Neural progenitor cell (in vitro differentiated cells): ENCODE measurements around the gene GNAT1.

Source experiments
- EZH2phosphoT487 ChIP-seq: fragments of 200-600 bp; sonication (generic); IDR thresholded peaks from 2 replicates; pipeline ENCODE4 v1.6.1; 2017; ENCODE audit warnings: antibody characterized with exemption
- TF ChIP-seq, protein P1 (sequence below): fragments of 200-600 bp; sonication (generic); IDR thresholded peaks from 2 replicates; pipeline ENCODE4 v1.5.1; 2017; ENCODE audit warnings: antibody characterized with exemption, mild to moderate bottlenecking

DNA sequence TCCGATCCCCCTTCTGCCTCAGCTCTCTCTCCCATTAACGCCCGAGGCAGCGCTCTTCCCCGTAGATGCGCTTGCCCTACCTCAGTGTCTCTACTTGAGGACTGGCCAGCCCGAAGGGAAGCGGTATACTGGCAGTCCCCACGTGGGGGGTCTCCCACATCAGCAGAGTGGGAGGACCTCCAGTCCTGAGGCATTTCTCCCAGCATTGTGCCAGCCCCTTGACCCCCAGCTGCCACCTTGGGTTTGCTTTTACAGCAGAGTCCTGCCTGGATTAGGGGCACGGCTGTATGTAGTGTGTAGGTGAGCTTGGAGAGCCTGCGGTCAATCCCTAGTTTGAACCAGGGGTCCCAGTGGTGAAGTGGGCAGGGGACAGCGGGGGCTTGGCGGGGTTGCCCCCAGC, 35.5 kb upstream of the GNAT1 start:
- TF ChIP-seq, protein P1, sequence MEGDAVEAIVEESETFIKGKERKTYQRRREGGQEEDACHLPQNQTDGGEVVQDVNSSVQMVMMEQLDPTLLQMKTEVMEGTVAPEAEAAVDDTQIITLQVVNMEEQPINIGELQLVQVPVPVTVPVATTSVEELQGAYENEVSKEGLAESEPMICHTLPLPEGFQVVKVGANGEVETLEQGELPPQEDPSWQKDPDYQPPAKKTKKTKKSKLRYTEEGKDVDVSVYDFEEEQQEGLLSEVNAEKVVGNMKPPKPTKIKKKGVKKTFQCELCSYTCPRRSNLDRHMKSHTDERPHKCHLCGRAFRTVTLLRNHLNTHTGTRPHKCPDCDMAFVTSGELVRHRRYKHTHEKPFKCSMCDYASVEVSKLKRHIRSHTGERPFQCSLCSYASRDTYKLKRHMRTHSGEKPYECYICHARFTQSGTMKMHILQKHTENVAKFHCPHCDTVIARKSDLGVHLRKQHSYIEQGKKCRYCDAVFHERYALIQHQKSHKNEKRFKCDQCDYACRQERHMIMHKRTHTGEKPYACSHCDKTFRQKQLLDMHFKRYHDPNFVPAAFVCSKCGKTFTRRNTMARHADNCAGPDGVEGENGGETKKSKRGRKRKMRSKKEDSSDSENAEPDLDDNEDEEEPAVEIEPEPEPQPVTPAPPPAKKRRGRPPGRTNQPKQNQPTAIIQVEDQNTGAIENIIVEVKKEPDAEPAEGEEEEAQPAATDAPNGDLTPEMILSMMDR = no peak
- no peak for TF ChIP-seq EZH2phosphoT487
